AG04450 (cell line): ENCODE results near the gene PHYH. TPM values are rescaled to one million over a fixed set of nuclear protein-coding genes. Genes with fewer than 3 reads are reported as not detected.

Experiments
- CTCF ChIA-PET: fragments of 300-600, 350-600 bp; formaldehyde crosslinking; extraction: SDS; loops from one replicate; lab custom pipeline; 2022; ENCODE audit warnings: antibody characterized with exemption, inconsistent platforms; lab: Charles Lee
- POLR2A ChIA-PET: fragments of 350-600 bp; formaldehyde crosslinking; extraction: SDS; loops from one replicate; lab custom pipeline; 2021; ENCODE audit warnings: antibody characterized with exemption, inconsistent platforms; lab: Yijun Ruan, JAX
- DNase-seq: peaks from one replicate; pipeline ENCODE4 v3.0.0-alpha.2; 2011; ENCODE audit warnings: low read depth, low spot score
- H3K27ac ChIP-seq: one replicate; pipeline ENCODE4 v1.5.1; 2012; ENCODE audit warnings: low read depth, low read length, control low read depth
- H3K27me3 ChIP-seq: one replicate; pipeline ENCODE4 v1.6.0; 2012; ENCODE audit warnings: low read length; ENCODE audit not compliant: control insufficient read depth, insufficient read depth
- H3K4me3 ChIP-seq: 2 replicates; pipeline ENCODE4 v1.5.1; 2011; ENCODE audit warnings: mild to moderate bottlenecking, low read depth, low read length, control low read depth
- H3K9me3 ChIP-seq: 2 replicates; pipeline ENCODE4 v1.5.1; 2012; ENCODE audit warnings: low read length; ENCODE audit not compliant: control insufficient read depth, insufficient read depth
- polyA plus RNA-seq: library from polyadenylated mRNA; depleted of rRNA; stranded (reverse); fragments of >200 nt; gene quantifications from 2 replicates; pipeline ENCODE4 v1.2.3, GENCODE V29; 2011; rRNA removed
- TF ChIP-seq, protein P1 (sequence below): IDR thresholded peaks from 2 replicates; pipeline ENCODE4 v1.5.1; 2011; ENCODE audit warnings: low read depth, low read length, control low read depth, inconsistent platforms

The PHYH gene
- polyA plus RNA-seq, 1 experiment = 16.7 TPM

DNA sequence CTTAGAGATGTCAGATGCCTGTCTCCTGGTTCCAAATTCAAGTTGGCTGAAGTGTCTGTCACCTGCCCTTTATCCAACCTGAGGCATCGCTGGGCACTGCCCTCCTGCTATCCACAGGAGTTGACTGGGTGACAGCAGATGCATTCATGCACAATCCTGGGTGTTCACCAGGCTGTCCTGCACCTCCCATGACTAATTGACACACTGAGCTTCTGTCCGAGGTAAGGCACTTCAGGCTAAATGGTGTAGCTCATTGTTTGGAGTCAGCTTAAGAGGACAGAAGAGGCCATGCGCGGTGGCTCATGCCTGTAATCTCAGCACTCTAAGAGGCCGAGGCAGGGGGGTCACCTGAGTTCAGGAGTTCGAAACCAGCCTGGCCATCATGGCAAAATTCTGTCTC is 68.1 kb downstream of the PHYH start:
- TF ChIP-seq, protein P1, sequence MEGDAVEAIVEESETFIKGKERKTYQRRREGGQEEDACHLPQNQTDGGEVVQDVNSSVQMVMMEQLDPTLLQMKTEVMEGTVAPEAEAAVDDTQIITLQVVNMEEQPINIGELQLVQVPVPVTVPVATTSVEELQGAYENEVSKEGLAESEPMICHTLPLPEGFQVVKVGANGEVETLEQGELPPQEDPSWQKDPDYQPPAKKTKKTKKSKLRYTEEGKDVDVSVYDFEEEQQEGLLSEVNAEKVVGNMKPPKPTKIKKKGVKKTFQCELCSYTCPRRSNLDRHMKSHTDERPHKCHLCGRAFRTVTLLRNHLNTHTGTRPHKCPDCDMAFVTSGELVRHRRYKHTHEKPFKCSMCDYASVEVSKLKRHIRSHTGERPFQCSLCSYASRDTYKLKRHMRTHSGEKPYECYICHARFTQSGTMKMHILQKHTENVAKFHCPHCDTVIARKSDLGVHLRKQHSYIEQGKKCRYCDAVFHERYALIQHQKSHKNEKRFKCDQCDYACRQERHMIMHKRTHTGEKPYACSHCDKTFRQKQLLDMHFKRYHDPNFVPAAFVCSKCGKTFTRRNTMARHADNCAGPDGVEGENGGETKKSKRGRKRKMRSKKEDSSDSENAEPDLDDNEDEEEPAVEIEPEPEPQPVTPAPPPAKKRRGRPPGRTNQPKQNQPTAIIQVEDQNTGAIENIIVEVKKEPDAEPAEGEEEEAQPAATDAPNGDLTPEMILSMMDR = no peak
- Histone ChIP-seq H3K27me3 (peaks cover 15% of the 10 kb centered on the region), H3K4me3 (no peak overlapping the region), H3K9me3 (no peaks in the 10 kb centered on the region), H3K27ac (no peak overlapping the region)
- CTCF ChIA-PET = interaction anchor here (0.6 kb wide), 1 partner anchor 58 kb away, joined by 4 read pairs; no protein-coding TSS in a partner anchor
- no peak for DNase-seq
- POLR2A ChIA-PET = no interaction called here

GRCh38 chr10:13231190-13231589 is 68.7 kb downstream of the PHYH start:
- CTCF ChIA-PET = interaction anchor here (0.6 to 2.2 kb wide), 2 partner anchors 25 to 58 kb away, joined by 4 to 5 read pairs; no protein-coding TSS in a partner anchor
- TF ChIP-seq, protein P1 = no peak
- POLR2A ChIA-PET = interaction anchor here (0.5 kb wide), 1 partner anchor 25 kb away, joined by 5 read pairs; no protein-coding TSS in a partner anchor
- H3K27me3 ChIP-seq = peaks cover 15% of the 10 kb centered on the region
- no peak for DNase-seq
- no peaks in the 10 kb centered on the region for H3K9me3 ChIP-seq
- H3K4me3 ChIP-seq = no peak overlapping the region
- no peak overlapping the region for H3K27ac ChIP-seq

Other genes with a start within 250 kb of the PHYH start
- gene OPTN, start 199.9 kb downstream of the PHYH start, polyA plus RNA-seq = 73.8 and 82.7 TPM in 2 replicates
- 2.0 and 2.6 TPM in 2 replicates for gene MCM10, start 138.5 kb downstream of the PHYH start, polyA plus RNA-seq
- gene UCMA, start 65.7 kb downstream of the PHYH start, polyA plus RNA-seq = not detected in 2 replicates
- gene SEPHS1, start 48.2 kb upstream of the PHYH start, polyA plus RNA-seq = 76.2 and 76.9 TPM in 2 replicates
- 2.1 TPM in 2 replicates for gene BEND7, start 228.9 kb upstream of the PHYH start, polyA plus RNA-seq